Measurements from ENCODE around the gene SLC29A3. TPM values are rescaled to one million over a fixed set of nuclear protein-coding genes. Genes with fewer than 3 reads are reported as not detected.

The SLC29A3 gene
- total RNA-seq, 1 donor: 2.5 TPM

DNA sequence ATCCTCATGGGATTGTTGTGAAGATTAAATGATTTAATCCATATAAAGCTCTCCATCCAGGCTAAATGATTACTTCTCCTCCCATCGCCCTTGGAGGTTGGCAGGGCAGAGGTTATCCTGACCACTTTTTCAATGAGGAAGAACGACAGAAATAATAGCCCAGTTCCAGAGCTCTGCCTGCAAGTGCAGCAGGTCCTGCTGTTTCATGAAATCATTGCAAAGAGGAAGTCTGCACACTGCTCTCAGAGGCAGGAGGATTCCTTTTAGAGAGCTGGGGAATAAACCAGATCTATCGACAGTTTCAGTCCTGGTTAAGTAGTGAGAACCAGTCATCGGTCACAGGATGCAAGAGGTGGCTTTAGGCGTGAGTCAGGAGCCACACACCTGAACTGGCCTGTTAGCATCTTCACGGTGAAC is 52.7 kb downstream of the SLC29A3 start:
- no peak for DNase-seq (ENCODE audit: insufficient read length, low spot score, missing footprints)
- H2AFZ ChIP-seq (ENCODE audit: low read length): no peak overlapping the region
- no peak overlapping the region for H3K4me2 ChIP-seq (ENCODE audit: insufficient read depth, low read length)
- no peak overlapping the region for H3K4me3 ChIP-seq (ENCODE audit: insufficient read depth, low read length)
- H4K20me1 ChIP-seq (ENCODE audit: insufficient read depth, low read length): no peaks in the 10 kb centered on the region
- H3K36me3 ChIP-seq (ENCODE audit: insufficient read depth, low read length): no peaks in the 10 kb centered on the region
- H3K9me3 ChIP-seq (ENCODE audit: low read depth, low read length): no peaks in the 10 kb centered on the region
- peaks cover 8% of the 10 kb centered on the region for H3K4me1 ChIP-seq (ENCODE audit: insufficient read depth, low read length)
- no peak for TF ChIP-seq CTCF (IDR thresholded peaks at IDR 0.05; ENCODE audit: extremely low read depth, low read depth, low read length)
- H3K79me2 ChIP-seq (ENCODE audit: insufficient read depth, low read length): no peaks in the 10 kb centered on the region
- H3K27me3 ChIP-seq (ENCODE audit: insufficient read depth, low read length): peaks cover 29% of the 10 kb centered on the region
- no peak overlapping the region for H3K27ac ChIP-seq (ENCODE audit: low read depth, low read length)

- H3K4me1 ChIP-seq (ENCODE audit: insufficient read depth, low read length): peaks cover 7% of the 10 kb centered on the region
- peaks cover 29% of the 10 kb centered on the region for H3K27me3 ChIP-seq (ENCODE audit: insufficient read depth, low read length)
- no peaks in the 10 kb centered on the region for H3K36me3 ChIP-seq (ENCODE audit: insufficient read depth, low read length)
- TF ChIP-seq CTCF (IDR thresholded peaks at IDR 0.05; ENCODE audit: extremely low read depth, low read depth, low read length): no peak
- H3K9me3 ChIP-seq (ENCODE audit: low read depth, low read length): no peaks in the 10 kb centered on the region
- DNase-seq (ENCODE audit: insufficient read length, low spot score, missing footprints): no peak
- H3K79me2 ChIP-seq (ENCODE audit: insufficient read depth, low read length): no peaks in the 10 kb centered on the region
- H3K4me3 ChIP-seq (ENCODE audit: insufficient read depth, low read length): no peak overlapping the region
- no peaks in the 10 kb centered on the region for H4K20me1 ChIP-seq (ENCODE audit: insufficient read depth, low read length)
- no peak overlapping the region for H3K27ac ChIP-seq (ENCODE audit: low read depth, low read length)
- no peak overlapping the region for H2AFZ ChIP-seq (ENCODE audit: low read length)
- no peak overlapping the region for H3K4me2 ChIP-seq (ENCODE audit: insufficient read depth, low read length)
Measured at GRCh38 chr10:71372882-71373495, 53.9 kb downstream of the SLC29A3 start.

- Histone ChIP-seq H3K4me1 (ENCODE audit: insufficient read depth, low read length) (peaks cover 7% of the 10 kb centered on the region), H3K27me3 (ENCODE audit: insufficient read depth, low read length) (peaks cover 29% of the 10 kb centered on the region), H4K20me1 (ENCODE audit: insufficient read depth, low read length) (no peaks in the 10 kb centered on the region), H2AFZ (ENCODE audit: low read length) (no peak overlapping the region), H3K36me3 (ENCODE audit: insufficient read depth, low read length) (no peaks in the 10 kb centered on the region), H3K9me3 (ENCODE audit: low read depth, low read length) (no peaks in the 10 kb centered on the region), H3K4me2 (ENCODE audit: insufficient read depth, low read length) (no peak overlapping the region), H3K27ac (ENCODE audit: low read depth, low read length) (no peak overlapping the region), H3K4me3 (ENCODE audit: insufficient read depth, low read length) (no peak overlapping the region), H3K79me2 (ENCODE audit: insufficient read depth, low read length) (no peaks in the 10 kb centered on the region)
- no peak for TF ChIP-seq CTCF (IDR thresholded peaks at IDR 0.05; ENCODE audit: extremely low read depth, low read depth, low read length)
- DNase-seq (ENCODE audit: insufficient read length, low spot score, missing footprints): no peak
Measured at GRCh38 chr10:71374481-71375233, 55.6 kb downstream of the SLC29A3 start.

- H2AFZ ChIP-seq (ENCODE audit: low read length): no peak overlapping the region
- TF ChIP-seq CTCF (IDR thresholded peaks at IDR 0.05; ENCODE audit: extremely low read depth, low read depth, low read length): no peak
- peaks cover 29% of the 10 kb centered on the region for H3K27me3 ChIP-seq (ENCODE audit: insufficient read depth, low read length)
Measured at GRCh38 chr10:71375952-71376351, 56.9 kb downstream of the SLC29A3 start.

More at GRCh38 chr10:71375952-71376351, 56.9 kb downstream of the SLC29A3 start:
- Histone ChIP-seq H3K4me2 (ENCODE audit: insufficient read depth, low read length) (no peak overlapping the region), H3K4me1 (ENCODE audit: insufficient read depth, low read length) (peaks cover 7% of the 10 kb centered on the region), H3K27ac (ENCODE audit: low read depth, low read length) (no peak overlapping the region), H3K79me2 (ENCODE audit: insufficient read depth, low read length) (no peaks in the 10 kb centered on the region), H3K4me3 (ENCODE audit: insufficient read depth, low read length) (no peak overlapping the region), H4K20me1 (ENCODE audit: insufficient read depth, low read length) (no peaks in the 10 kb centered on the region), H3K36me3 (ENCODE audit: insufficient read depth, low read length) (no peaks in the 10 kb centered on the region), H3K9me3 (ENCODE audit: low read depth, low read length) (no peaks in the 10 kb centered on the region)
- no peak for DNase-seq (ENCODE audit: insufficient read length, low spot score, missing footprints)
